GM19372 (cell line): ENCODE results near the gene ABLIM2.

ENCODE experiments used
- ATAC-seq: cut with Tn5 transposase; IDR thresholded peaks from one replicate; pipeline ENCODE4 v1.9.1; 2021; ENCODE audit warnings: mild to moderate bottlenecking, low read depth, moderate library complexity; ENCODE audit not compliant: unreplicated experiment

Gene ABLIM2

DNA sequence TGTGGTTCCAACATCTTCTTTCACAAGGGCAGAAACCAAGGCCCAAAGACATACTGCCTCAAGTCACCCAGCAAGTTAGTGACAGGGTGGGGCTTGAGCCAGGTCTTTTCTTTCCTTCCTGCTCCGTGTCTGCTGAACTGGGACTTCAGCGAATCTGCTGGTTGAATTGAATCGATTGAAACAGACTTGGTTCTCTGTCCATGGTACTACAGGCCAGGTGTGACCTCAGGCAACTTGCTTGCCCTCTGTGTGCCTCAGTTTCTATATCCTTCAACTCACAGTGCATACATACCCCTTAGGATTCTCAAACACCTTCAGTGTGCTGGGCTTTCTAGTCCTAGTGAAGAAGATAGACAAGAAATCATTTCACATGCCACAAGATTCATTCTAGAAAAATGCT is 2.0 kb upstream of the ABLIM2 start:
- ATAC-seq, result no peak

DNA sequence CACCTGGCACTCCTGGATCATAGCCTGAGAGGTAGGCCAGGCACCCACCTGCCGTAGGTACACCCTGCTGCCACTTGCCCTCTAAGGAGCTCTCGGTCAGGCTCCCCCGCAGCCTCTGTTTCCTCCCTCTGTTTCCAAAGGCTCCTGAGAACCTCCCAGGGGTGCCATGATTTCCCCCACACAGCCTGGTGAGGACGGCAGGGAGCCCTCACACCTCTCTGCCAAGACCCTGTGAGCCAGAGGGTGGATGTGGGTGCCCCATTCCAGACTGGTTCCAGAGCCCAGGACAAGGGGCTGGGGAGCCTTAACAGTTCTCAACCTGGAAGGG is 1.6 kb upstream of the ABLIM2 start:
- ATAC-seq, result no peak

DNA sequence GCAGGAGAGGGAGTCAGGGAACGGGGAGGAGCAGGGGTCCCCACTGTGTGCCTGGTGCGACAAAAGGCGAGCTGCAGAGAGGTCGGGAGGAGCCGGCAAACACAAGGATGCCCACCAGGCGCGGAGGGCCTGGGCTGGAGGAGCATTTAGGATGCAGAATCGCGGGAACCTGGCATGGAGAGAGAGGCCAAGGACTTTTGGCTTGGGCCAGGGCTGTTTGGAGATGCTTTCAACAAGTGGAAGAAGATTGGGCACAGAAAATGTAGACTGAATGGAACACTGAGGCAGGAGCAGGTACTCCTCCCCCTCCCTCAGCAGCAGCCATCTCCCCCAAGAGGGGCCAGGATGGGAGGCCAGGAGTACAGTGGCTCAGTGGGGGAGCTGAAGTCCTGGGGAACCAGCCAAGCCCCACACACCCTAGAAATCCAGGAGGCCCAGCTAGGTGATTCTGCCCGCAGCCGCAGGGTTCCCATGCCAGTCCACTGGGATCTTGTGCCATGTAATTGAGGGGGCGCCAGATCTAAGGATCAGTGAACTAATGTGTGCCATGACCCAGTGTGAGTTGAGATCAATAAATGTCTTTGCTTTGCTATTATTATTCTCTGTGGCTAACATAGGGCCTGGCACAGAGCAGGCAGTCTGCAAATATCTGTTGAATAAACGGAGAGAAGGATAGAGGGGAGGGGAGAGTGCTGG is 1.1 kb upstream of the ABLIM2 start:
- ATAC-seq, result no peak

DNA sequence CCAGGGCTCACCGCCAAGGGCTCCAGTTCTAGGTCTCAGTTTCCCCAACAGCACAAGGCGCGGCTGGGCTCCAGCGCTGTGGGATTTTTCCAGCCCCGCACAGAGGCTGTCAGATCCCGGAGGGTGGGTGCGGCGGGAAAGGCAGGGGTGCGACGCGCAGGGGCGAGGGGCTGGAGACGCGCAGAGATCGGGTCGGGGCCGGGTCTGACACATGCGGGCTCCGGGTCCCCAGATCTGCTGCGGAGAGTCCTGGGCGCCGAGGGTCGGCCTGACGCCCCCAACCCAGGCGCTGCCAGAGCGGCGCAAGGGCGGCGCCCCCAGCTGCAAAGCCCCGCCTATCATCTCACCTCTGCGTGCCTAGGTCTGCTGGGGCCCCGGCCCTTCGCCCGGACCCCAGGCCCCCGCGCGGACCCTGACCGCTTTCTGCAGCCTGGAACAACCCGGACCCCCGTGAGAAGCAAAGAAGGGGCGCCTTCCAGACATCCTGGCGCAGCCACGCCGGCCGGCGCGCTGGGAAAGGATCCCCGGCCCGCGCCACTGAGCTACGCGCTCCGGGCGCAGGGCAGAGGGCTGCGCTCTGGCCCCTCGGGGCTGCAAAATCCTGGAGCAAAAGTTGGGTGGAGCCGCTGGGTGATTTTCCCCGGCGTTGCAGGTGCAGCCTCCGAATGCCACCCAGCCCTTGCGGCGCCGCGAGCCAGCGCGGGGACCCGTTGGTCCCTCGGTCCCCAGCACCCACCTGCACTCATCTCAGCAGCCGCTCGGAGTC is 486 bp downstream of the ABLIM2 start:
- ATAC-seq, result no peak

DNA sequence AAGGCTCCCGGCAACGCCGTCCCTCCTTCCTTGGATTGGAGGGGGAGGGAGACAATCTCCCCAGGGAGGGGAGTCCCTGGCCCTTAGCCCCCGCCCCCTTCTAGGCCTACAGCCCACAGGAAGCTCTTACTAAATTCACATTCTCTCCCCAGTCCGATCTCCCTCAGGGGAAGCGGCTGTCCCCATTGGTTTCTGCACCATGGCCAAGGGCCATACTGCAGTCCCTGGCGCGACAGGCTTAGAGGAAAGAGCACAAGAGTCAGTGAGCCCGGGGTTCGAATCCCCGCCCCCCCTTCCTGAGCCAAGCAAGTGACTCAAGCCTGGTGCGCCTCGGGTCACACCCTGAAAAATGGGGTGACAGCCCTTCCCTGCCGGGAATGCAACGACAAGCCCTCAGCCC is 1.1 kb downstream of the ABLIM2 start:
- ATAC-seq, result no peak

DNA sequence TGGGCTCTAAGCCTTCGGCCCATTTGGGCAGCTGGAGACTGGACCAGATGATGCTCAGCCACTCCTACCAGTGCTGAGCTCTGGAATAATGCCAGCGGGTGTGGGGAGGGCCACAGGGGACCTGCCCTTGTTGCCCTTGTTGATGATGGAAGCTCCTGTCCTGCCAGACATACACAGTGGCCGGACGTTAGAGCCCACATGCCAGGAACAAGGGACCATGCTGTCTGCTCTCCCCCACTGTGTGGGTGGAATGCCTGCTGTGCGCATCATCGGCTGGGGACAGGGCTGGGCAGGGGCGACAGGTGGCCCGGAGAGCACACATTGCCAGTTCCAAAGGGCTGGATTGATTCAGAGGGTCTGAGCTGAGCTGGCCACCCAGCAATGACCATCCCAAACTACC is 2.0 kb downstream of the ABLIM2 start:
- ATAC-seq, result no peak

DNA sequence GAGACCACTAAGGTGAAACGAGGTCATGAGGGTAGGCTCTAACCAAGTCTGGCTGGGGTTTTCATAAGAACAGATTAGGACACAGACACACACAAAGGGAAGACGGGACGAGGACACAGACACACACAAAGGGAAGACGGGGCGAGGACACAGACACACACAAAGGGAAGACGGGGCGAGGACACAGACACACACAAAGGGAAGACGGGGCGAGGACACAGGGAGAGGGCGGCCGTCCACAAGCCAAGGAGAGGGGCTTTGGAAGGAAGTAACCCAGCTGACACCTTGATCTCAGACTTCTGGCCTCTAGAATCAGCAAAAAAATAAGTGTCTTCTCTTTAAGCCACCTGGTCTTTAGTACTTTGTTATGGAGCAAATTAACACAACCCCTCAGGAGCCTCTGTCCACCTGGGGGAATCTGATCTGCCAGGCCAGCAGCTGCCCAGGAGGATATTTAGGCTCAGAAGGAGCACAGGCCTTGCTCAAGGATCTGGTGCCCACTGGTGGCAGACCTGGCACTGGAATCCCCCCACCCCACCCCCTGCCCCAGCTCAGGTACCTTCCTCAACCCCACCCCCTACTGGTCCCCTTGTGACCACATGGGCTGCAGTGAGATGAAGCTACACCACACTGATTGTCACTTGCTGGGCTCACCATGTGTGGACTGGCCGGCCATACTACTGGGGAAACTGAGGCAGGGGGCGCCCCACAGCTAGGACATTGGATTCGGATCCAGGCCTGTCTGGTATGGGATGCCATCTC is 2.8 kb downstream of the ABLIM2 start:
- no peak for ATAC-seq

DNA sequence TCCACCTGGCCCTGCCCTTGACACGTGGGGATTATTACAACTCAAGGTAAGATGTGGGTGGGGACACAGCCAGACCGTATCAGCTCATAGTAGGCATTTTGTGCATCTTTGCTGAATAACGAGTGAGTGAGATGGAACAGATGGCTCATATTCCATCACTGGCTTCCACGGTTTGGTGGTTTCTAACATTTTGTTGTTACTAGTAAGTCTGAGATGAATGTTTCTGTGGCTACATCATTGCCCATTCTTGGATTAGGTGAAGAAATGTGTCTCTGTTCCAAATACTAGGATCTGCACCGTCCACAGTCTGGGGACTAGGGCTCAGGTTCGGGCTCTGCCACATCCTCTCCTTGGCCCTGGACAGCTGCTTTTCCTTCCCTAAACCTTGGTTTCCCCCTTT is 3.6 kb downstream of the ABLIM2 start:
- ATAC-seq, result no peak

DNA sequence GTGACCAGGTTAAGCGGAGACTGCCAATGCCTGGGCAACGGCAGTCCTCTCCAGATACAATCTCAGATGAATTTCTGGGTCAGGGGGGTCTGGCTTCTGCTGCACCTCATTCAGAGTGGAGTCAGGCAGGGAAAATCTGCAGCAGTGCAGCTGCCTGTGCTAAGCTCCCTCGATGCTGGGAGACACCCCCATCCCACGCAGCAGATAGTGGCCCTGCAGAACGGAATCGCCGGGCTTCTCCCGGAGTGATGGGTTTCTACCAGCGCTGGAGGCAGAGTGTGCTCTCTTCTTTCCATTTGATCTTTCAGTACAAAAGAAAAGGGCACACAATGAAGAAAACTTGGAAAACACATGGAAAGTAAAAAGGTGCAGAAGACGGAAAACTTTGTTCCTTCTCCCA is 5.2 kb downstream of the ABLIM2 start:
- no peak for ATAC-seq

DNA sequence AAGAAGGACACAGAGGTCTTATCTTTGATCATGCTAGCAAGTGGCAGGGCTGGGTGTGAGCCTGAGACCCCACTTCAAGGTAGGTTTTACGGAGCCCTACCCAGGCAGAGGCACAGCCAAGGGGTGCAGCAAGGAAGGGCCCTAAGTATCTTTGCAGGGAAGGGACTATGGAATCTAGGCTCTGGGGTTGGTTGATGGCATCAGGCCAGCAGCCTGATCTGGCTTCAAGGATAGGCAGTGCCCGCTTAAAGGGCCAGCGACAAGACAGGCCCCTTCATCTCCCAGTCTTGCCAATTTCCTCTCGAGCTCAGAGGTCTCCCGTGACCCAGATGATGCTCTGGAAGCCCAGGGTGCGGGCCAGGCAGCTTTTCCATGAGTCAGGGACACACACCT is 5.8 kb downstream of the ABLIM2 start:
- no peak for ATAC-seq

DNA sequence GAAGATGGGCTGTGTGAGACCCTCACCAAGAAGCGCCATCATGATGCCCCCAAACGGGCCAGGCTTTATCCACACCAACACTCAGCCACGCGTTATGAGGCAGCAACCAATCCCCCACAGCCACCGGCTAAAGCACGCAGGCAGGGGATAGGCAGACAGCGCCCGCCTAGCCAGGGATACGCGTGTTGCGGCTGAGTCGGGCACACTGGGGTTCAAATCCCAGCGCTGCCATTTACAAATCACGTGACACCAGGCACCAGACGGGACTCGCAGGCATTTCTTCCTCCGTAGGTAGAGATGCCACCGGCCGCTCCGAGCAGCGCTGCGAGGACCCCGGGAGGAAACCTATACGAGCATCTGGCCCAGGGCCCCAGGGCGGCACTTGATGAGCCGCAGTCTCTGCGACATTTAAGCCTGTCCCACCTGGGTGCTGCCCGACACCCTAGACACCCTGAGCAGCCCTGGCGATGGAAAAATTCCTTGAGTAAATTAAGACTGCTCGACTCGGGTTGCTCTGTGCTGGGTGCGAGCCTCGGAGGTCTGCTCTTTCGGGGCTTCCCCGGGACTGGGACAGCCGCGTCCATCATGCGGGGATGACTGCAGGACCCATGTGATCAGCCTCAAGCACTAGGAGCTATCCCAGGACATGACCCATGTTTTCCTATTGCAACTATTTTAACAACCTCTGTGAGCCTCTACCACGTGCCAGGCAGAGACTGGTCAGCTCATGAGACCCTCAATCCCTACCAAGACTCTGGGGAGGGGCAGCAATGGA is 6.3 kb downstream of the ABLIM2 start:
- ATAC-seq, result no peak

DNA sequence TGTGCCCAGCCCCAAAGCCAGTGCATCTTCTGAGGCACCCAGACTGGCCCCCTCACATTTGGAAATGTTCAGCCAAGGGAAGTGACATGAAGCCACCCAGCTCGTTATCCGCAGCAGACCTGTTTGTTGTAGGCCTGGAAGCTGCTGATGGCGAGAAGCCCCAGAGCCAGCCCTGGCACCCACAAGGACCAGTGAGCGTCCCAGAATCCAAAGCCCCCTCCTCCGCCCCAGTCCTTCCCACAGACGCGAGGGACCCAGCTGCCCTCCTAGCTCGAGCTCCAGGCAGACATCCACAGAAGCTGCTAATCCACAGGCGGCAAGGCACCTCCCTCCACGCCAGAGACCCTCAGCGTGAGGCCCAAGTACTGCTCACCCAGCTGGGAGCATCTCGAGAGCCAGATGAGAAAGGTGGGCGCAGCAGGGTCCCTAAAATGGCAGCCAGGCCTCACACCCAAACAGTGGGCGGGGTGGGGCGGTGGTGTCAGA is 7.4 kb downstream of the ABLIM2 start:
- ATAC-seq, result no peak

DNA sequence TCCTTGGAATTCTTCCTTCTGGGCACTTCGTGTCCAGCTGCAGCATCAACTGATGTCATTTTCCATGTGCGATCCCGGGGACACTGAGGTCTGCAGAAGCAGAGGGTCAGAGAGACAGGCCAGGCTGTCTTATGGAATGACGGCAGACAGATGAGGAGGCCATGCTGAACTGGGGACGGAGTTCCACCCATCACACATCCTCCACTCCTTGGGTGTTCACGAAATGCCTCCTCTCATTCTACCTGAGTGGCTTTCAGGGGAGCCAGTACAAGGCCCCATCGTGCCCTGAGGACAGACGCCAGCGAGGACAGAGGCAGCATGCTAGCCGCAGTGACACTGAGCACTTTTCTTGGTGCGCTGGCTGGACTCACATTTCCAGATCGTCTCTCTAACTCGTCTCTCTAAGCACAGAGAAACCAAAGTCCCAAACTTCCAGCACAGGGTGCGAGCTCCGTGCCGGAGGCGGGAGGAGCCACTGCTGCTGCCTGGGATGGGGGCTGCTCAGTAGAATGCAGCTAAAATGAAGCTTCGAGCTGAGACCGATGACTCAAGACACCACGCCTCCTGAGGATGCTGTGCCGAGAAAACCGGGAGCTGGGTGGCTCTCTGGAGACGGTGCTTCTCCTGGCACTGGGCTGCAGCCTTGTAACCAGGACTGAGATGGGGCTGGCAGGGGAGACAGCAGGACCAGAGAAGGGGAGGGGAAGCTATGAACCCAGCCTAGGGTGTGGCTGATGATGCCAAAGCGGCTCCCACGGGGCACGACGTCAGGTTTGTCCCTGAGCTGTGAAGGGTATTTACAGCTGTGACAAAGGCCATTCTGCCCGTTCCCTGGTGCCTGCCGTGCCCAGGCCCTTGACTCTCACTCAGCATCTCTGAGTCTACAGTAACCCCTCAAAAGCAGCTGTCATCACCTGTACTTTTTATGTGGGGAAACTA is 8.2 kb downstream of the ABLIM2 start:
- ATAC-seq, result no peak

DNA sequence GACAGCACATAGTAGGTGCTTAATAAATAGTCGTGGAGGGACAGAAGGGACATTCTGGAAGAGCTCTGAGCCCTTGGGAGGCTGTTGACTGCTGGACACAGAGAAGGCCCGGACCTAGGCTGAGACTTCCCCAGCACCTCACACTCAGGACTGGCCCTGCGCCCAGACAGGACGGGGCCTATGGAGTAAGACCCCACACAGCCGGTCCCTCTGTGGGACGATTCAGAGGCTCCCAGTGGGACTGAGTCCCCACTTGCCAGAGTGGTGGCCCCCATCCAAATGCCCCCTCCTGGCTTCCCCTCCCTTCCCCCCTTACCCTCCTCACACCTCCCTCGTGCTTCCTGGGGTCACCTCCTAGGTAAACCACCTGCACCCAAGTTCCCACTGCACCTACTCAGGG is 8.9 kb downstream of the ABLIM2 start:
- ATAC-seq, result no peak

DNA sequence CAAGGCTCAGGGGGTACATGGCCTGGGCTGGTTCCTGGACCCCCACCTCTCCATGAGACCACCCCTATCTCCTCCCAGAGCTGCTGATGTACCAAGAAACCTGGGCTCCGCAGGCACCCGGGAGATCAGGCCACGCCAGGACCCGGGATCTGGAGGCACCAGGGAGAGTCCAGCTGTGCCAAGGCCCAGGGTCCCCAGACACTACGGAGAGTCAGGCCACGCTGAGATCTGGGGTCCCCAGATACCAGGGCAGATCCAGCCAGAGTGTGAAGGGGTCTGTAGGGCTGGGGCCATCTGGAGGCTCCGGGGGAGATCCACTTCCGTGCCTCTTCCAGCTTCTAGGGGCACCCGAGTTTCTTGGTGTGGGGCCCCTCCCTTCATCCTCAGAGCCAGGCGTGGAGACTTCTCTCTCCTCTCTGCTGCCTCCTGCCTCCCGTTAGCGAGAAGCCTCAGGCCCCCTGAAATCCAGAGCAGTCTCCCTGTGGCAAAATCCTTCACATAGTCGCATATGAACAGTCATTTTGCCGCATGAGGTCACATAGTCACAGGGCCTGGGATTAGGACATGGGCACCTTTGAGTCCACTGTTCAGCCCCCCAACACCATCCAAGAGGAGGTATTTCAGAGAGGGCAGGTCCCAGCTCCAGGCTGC is 9.7 kb downstream of the ABLIM2 start:
- ATAC-seq, result no peak

DNA sequence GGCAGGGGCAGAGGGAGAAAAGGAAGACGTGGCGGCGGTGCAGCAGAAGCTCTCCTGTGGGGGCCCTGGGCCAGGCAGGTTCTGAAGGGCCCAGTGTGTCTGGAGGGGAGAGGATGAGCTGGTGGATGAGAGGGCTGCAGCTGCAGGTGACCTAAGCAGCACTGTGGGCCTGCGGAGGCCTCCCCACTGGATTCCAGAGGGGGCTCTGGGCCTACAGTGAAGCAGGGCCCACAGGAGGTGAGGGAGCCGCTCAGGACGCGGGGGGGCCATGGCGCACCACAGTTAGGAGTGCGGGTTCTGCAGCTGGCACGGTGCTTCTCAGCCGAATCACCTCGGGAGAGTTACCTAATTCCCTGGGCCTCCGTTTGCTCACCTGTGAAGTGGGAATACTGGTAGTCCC is 10.5 kb downstream of the ABLIM2 start:
- no peak for ATAC-seq

DNA sequence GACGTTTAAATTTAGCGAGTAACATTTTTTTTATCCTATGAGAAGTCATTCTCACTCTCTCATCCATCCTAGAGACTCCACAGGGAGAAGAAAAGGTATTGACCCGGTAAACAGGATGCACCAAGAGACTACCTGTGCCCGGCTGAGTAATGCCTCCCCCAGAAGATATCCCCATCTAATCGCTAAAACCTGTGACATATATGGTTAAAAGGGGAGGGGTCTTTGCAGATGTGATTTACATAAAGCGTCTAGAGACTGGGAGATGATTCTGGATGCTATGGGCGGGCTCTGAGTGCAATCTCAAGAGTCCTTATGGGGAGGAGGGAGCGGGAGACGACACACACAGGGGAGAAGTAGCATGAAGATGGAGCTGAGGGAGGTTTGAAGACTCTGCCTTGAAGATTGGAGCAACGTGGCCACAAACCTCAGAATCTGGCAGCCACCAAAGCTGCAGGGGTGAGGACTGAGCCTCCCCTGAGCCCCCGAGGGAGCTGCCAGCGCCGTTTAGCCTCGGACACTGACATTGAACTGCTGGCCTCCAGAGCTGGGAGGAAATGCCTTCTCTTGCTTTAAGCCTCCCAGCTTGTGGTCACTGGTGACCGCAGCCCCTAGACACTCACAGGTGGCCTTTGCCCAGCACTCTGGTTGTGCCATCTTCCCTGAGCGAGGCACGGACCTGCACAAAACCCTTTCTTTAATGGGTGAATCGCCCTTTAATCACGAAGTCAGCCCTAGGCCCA is 11.2 kb downstream of the ABLIM2 start:
- ATAC-seq, result no peak

DNA sequence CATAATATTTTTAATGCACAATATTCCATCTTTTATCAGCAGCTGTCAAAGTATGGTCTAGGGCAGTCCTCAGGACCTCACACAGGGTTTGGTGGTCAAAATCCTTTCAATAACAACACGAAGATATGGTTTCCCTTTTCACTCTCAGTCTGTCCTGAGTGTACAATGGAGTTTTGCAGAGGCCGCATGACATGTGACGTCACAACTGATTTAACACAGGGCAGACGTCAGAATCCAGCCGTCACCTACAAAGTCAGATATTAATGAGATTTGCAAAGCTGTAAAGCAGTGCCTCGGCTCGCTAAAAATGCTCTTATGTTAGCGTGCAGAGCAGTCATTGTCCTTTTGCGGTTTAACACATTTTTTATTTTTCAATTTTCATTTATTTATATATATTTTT is 12.5 kb downstream of the ABLIM2 start:
- no peak for ATAC-seq

DNA sequence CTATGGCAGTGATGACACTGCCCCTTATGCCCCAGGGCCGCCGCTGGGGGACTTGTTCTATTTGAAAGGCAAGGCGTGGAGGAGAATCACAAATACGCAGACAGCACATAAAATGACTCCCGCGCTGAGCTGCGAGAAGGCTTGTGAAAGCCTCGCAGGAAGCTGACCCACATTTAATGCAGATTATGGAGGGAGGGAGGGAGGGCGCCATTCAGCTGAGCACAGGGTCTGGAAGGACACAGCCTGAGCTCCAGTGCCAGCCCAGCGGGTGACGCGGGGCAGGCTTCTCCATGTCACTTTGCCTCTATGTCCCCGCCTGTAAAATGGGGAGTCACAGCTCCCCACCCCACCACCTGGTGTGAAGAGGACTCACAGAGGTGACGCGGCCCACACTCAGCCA is 14.3 kb downstream of the ABLIM2 start:
- no peak for ATAC-seq
